Measurements from ENCODE around the gene THPO. TPM values are rescaled to one million over a fixed set of nuclear protein-coding genes. Genes with fewer than 3 reads are reported as not detected.

THPO gene
- total and polyA plus RNA-seq, 2 experiments from 2014 or later, result 0.14 to 1.9 TPM

DNA sequence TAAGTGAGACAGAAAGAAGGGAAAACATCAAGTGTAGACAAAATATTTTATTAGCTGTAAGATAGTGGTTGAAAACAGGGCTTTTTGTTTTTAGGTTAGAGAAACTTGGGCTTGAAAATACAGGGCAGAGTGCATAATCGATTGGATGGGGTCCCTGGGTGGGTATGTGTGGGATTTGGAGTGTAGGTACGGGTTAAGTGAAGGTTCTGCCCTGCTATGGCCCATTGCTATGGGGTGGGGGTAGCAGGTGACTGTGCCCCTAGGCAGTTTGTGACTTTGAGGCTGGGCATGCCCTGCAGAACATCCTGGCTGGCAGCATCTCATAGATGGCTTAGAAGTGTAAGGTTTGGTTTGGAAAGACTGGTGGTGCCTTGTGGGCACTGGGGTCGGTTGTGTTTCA, 44.3 kb downstream of the THPO start:
- peaks cover 36% of the 10 kb centered on the region for H3K27me3 Mint-ChIP-seq (ENCODE audit: insufficient read depth, low read depth, poor library complexity)
- Histone ChIP-seq H3K27me3 (ENCODE audit: insufficient read depth) (no peaks in the 10 kb centered on the region), H3K27ac (ENCODE audit: low read depth) (peak overlapping the region; percentile 69; the same call in 1 of the 2 replicates), H3K9me2 (ENCODE audit: insufficient read depth) (no peaks in the 10 kb centered on the region), H3K79me2 (replicated peaks; ENCODE audit: insufficient read depth) (peaks cover 32% of the 10 kb centered on the region), H3K4me2 (no peak overlapping the region), H3K4me3 (no peak overlapping the region), H4K20me1 (replicated peaks; ENCODE audit: insufficient read depth) (peaks cover 48% of the 10 kb centered on the region), H3K36me3 (ENCODE audit: insufficient read depth) (peaks cover 48% of the 10 kb centered on the region), H3K4me1 (ENCODE audit: insufficient read depth) (peaks cover 20% of the 10 kb centered on the region), H2AFZ (no peak overlapping the region), H3F3A (replicated peaks; ENCODE audit: low read depth) (peaks cover 62% of the 10 kb centered on the region)
- peaks cover 68% of the 10 kb centered on the region for H3K36me3 Mint-ChIP-seq (ENCODE audit: low read depth)
- peaks cover 3% of the 10 kb centered on the region; the same call in 1 of the 3 replicates for H3K9me3 Mint-ChIP-seq
- peaks cover 27% of the 10 kb centered on the region for H3K4me1 Mint-ChIP-seq
- no peak for ATAC-seq
- no peak overlapping the region; the same call in 2 of the 3 replicates for H3K4me3 Mint-ChIP-seq
- TF ChIP-seq, protein P1, sequence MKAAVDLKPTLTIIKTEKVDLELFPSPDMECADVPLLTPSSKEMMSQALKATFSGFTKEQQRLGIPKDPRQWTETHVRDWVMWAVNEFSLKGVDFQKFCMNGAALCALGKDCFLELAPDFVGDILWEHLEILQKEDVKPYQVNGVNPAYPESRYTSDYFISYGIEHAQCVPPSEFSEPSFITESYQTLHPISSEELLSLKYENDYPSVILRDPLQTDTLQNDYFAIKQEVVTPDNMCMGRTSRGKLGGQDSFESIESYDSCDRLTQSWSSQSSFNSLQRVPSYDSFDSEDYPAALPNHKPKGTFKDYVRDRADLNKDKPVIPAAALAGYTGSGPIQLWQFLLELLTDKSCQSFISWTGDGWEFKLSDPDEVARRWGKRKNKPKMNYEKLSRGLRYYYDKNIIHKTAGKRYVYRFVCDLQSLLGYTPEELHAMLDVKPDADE (IDR thresholded peaks at IDR 0.05), result no peak
- TF ChIP-seq EZH2phosphoT487 (IDR thresholded peaks at IDR 0.05; ENCODE audit: unreplicated experiment) (no peak), POLR2AphosphoS5 (IDR thresholded peaks at IDR 0.05; ENCODE audit: low read depth) (no peak), JUNB (IDR thresholded peaks at IDR 0.05; ENCODE audit: unreplicated experiment) (no peak), EZH2 (IDR thresholded peaks at IDR 0.05; ENCODE audit: low read depth, unreplicated experiment) (no peak), ZNF331 (CRISPR knock-in tag; IDR thresholded peaks at IDR 0.05; ENCODE audit: low read depth) (no peak), CREB1 (CRISPR knock-in tag; IDR thresholded peaks at IDR 0.05; ENCODE audit: low read depth) (no peak), NANOG (IDR thresholded peaks at IDR 0.05; ENCODE audit: borderline replicate concordance) (no peak), STAT1 (IDR thresholded peaks at IDR 0.05; ENCODE audit: unreplicated experiment) (no peak), ZNF114 (CRISPR knock-in tag; IDR thresholded peaks at IDR 0.05) (no peak)
- TF ChIP-seq, protein P2, sequence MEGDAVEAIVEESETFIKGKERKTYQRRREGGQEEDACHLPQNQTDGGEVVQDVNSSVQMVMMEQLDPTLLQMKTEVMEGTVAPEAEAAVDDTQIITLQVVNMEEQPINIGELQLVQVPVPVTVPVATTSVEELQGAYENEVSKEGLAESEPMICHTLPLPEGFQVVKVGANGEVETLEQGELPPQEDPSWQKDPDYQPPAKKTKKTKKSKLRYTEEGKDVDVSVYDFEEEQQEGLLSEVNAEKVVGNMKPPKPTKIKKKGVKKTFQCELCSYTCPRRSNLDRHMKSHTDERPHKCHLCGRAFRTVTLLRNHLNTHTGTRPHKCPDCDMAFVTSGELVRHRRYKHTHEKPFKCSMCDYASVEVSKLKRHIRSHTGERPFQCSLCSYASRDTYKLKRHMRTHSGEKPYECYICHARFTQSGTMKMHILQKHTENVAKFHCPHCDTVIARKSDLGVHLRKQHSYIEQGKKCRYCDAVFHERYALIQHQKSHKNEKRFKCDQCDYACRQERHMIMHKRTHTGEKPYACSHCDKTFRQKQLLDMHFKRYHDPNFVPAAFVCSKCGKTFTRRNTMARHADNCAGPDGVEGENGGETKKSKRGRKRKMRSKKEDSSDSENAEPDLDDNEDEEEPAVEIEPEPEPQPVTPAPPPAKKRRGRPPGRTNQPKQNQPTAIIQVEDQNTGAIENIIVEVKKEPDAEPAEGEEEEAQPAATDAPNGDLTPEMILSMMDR (conservative IDR thresholded peaks at IDR 0.05; ENCODE audit: low read depth in 2 of 2), result no peak
- TF ChIP-seq, protein P3, sequence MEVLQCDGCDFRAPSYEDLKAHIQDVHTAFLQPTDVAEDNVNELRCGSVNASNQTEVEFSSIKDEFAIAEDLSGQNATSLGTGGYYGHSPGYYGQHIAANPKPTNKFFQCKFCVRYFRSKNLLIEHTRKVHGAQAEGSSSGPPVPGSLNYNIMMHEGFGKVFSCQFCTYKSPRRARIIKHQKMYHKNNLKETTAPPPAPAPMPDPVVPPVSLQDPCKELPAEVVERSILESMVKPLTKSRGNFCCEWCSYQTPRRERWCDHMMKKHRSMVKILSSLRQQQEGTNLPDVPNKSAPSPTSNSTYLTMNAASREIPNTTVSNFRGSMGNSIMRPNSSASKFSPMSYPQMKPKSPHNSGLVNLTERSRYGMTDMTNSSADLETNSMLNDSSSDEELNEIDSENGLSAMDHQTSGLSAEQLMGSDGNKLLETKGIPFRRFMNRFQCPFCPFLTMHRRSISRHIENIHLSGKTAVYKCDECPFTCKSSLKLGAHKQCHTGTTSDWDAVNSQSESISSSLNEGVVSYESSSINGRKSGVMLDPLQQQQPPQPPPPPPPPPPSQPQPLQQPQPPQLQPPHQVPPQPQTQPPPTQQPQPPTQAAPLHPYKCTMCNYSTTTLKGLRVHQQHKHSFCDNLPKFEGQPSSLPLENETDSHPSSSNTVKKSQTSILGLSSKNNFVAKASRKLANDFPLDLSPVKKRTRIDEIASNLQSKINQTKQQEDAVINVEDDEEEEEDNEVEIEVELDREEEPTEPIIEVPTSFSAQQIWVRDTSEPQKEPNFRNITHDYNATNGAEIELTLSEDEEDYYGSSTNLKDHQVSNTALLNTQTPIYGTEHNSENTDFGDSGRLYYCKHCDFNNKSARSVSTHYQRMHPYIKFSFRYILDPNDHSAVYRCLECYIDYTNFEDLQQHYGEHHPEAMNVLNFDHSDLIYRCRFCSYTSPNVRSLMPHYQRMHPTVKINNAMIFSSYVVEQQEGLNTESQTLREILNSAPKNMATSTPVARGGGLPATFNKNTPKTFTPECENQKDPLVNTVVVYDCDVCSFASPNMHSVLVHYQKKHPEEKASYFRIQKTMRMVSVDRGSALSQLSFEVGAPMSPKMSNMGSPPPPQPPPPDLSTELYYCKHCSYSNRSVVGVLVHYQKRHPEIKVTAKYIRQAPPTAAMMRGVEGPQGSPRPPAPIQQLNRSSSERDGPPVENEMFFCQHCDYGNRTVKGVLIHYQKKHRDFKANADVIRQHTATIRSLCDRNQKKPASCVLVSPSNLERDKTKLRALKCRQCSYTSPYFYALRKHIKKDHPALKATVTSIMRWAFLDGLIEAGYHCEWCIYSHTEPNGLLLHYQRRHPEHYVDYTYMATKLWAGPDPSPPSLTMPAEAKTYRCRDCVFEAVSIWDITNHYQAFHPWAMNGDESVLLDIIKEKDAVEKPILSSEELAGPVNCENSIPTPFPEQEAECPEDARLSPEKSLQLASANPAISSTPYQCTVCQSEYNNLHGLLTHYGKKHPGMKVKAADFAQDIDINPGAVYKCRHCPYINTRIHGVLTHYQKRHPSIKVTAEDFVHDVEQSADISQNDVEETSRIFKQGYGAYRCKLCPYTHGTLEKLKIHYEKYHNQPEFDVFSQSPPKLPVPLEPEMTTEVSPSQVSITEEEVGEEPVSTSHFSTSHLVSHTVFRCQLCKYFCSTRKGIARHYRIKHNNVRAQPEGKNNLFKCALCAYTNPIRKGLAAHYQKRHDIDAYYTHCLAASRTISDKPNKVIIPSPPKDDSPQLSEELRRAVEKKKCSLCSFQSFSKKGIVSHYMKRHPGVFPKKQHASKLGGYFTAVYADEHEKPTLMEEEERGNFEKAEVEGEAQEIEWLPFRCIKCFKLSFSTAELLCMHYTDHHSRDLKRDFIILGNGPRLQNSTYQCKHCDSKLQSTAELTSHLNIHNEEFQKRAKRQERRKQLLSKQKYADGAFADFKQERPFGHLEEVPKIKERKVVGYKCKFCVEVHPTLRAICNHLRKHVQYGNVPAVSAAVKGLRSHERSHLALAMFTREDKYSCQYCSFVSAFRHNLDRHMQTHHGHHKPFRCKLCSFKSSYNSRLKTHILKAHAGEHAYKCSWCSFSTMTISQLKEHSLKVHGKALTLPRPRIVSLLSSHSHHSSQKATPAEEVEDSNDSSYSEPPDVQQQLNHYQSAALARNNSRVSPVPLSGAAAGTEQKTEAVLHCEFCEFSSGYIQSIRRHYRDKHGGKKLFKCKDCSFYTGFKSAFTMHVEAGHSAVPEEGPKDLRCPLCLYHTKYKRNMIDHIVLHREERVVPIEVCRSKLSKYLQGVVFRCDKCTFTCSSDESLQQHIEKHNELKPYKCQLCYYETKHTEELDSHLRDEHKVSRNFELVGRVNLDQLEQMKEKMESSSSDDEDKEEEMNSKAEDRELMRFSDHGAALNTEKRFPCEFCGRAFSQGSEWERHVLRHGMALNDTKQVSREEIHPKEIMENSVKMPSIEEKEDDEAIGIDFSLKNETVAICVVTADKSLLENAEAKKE (CRISPR knock-in tag; IDR thresholded peaks at IDR 0.05), result no peak
- TF ChIP-seq, protein P4, sequence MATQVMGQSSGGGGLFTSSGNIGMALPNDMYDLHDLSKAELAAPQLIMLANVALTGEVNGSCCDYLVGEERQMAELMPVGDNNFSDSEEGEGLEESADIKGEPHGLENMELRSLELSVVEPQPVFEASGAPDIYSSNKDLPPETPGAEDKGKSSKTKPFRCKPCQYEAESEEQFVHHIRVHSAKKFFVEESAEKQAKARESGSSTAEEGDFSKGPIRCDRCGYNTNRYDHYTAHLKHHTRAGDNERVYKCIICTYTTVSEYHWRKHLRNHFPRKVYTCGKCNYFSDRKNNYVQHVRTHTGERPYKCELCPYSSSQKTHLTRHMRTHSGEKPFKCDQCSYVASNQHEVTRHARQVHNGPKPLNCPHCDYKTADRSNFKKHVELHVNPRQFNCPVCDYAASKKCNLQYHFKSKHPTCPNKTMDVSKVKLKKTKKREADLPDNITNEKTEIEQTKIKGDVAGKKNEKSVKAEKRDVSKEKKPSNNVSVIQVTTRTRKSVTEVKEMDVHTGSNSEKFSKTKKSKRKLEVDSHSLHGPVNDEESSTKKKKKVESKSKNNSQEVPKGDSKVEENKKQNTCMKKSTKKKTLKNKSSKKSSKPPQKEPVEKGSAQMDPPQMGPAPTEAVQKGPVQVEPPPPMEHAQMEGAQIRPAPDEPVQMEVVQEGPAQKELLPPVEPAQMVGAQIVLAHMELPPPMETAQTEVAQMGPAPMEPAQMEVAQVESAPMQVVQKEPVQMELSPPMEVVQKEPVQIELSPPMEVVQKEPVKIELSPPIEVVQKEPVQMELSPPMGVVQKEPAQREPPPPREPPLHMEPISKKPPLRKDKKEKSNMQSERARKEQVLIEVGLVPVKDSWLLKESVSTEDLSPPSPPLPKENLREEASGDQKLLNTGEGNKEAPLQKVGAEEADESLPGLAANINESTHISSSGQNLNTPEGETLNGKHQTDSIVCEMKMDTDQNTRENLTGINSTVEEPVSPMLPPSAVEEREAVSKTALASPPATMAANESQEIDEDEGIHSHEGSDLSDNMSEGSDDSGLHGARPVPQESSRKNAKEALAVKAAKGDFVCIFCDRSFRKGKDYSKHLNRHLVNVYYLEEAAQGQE (IDR thresholded peaks at IDR 0.05; ENCODE audit: unreplicated experiment), result no peak
- peak overlapping the region; percentile 9; the same call in 1 of the 2 replicates for H3K27ac Mint-ChIP-seq
- no peak for DNase-seq (ENCODE audit: low spot score)
